H9 (cell line): Measurements from ENCODE around the gene FRYL. TPM values are rescaled to one million over a fixed set of nuclear protein-coding genes. Genes with fewer than 3 reads are reported as not detected.

Experiments used
- DNase-seq: peaks from one replicate; pipeline ENCODE4 v3.0.0-alpha.2; 2017
- H2AFZ ChIP-seq: one replicate; pipeline ENCODE4 v1.6.1; 2013; ENCODE audit warnings: mild to moderate bottlenecking, low read length, control low read depth, moderate library complexity
- H2AK5ac ChIP-seq: 2 replicates; pipeline ENCODE4 v1.6.1; 2013; ENCODE audit warnings: low read length, control low read depth, mixed read lengths; ENCODE audit not compliant: insufficient read length
- H2BK120ac ChIP-seq: one replicate; pipeline ENCODE4 v1.6.1; 2013; ENCODE audit warnings: low read depth, mild to moderate bottlenecking, low read length, control low read depth, inconsistent platforms; ENCODE audit not compliant: poor library complexity, severe bottlenecking
- H2BK12ac ChIP-seq: 2 replicates; pipeline ENCODE4 v1.6.1; 2013; ENCODE audit warnings: low read length, control low read depth, mixed read lengths, low read depth; ENCODE audit not compliant: insufficient read length
- H2BK15ac ChIP-seq: 2 replicates; pipeline ENCODE4 v1.6.1; 2013; ENCODE audit warnings: low read depth, low read length, control low read depth
- H2BK20ac ChIP-seq: one replicate; pipeline ENCODE4 v1.6.1; 2013; ENCODE audit warnings: low read depth, mild to moderate bottlenecking, low read length, control low read depth, inconsistent platforms; ENCODE audit not compliant: poor library complexity, severe bottlenecking
- H2BK5ac ChIP-seq: 2 replicates; pipeline ENCODE4 v1.6.1; 2013; ENCODE audit warnings: low read length, control low read depth, mixed read lengths; ENCODE audit not compliant: insufficient read length
- H3K14ac ChIP-seq: 2 replicates; pipeline ENCODE4 v1.6.1; 2013; ENCODE audit warnings: low read length, control low read depth; ENCODE audit not compliant: insufficient read depth
- H3K18ac ChIP-seq: 2 replicates; pipeline ENCODE4 v1.6.1; 2013; ENCODE audit warnings: low read depth, mild to moderate bottlenecking, mixed read lengths, low read length, control low read depth; ENCODE audit not compliant: insufficient read length
- H3K23ac ChIP-seq: 2 replicates; pipeline ENCODE4 v1.6.1; 2013; ENCODE audit warnings: low read length, control low read depth, mixed read lengths, low read depth; ENCODE audit not compliant: insufficient read length
- H3K23me2 ChIP-seq: 2 replicates; pipeline ENCODE4 v1.6.1; 2013; ENCODE audit warnings: low read depth, mild to moderate bottlenecking, mixed read lengths, low read length, control low read depth; ENCODE audit not compliant: insufficient read length, poor library complexity, severe bottlenecking
- H3K27ac ChIP-seq: 2 replicates; pipeline ENCODE4 v1.5.1; 2013; ENCODE audit warnings: low read length, control low read depth, mixed read lengths, low read depth; ENCODE audit not compliant: insufficient read length
- H3K27me3 ChIP-seq: 2 replicates; pipeline ENCODE4 v1.6.1; 2013; ENCODE audit warnings: low read length, control low read depth, inconsistent platforms; ENCODE audit not compliant: insufficient read depth
- H3K4ac ChIP-seq: 2 replicates; pipeline ENCODE4 v1.6.1; 2013; ENCODE audit warnings: low read depth, mild to moderate bottlenecking, control low read depth, inconsistent platforms, low read length, moderate library complexity
- H3K4me1 ChIP-seq: 2 replicates; pipeline ENCODE4 v1.6.1; 2013; ENCODE audit warnings: low read length, control low read depth, inconsistent platforms; ENCODE audit not compliant: insufficient read depth
- H3K4me2 ChIP-seq: 2 replicates; pipeline ENCODE4 v1.6.1; 2013; ENCODE audit warnings: low read length, control low read depth, mixed read lengths; ENCODE audit not compliant: insufficient read length, insufficient read depth
- H3K56ac ChIP-seq: 2 replicates; pipeline ENCODE4 v1.6.1; 2013; ENCODE audit warnings: low read depth, mild to moderate bottlenecking, mixed read lengths, low read length, control low read depth; ENCODE audit not compliant: insufficient read length
- H3K79me1 ChIP-seq: 2 replicates; pipeline ENCODE4 v1.6.1; 2013; ENCODE audit warnings: low read depth, mild to moderate bottlenecking, moderate library complexity, low read length, control low read depth, inconsistent platforms; ENCODE audit not compliant: insufficient read depth, poor library complexity, severe bottlenecking
- H3K79me2 ChIP-seq: 2 replicates; pipeline ENCODE4 v1.6.1; 2013; ENCODE audit warnings: low read length, control low read depth, inconsistent platforms; ENCODE audit not compliant: insufficient read depth
- H3K9ac ChIP-seq: 2 replicates; pipeline ENCODE4 v1.6.1; 2013; ENCODE audit warnings: low read length, control low read depth, mixed read lengths; ENCODE audit not compliant: insufficient read length; ENCODE audit errors: extremely low read depth
- H3K9me3 ChIP-seq: one replicate; pipeline ENCODE4 v1.6.1; 2013; ENCODE audit warnings: low read depth, low read length, inconsistent platforms; ENCODE audit not compliant: control insufficient read depth
- H3T11ph ChIP-seq: one replicate; pipeline ENCODE4 v1.6.1; 2013; ENCODE audit warnings: mild to moderate bottlenecking, low read length, control low read depth, inconsistent platforms
- H4K20me1 ChIP-seq: one replicate; pipeline ENCODE4 v1.6.1; 2013; ENCODE audit not compliant: control insufficient read depth, insufficient read length, insufficient read depth
- H4K5ac ChIP-seq: 2 replicates; pipeline ENCODE4 v1.6.1; 2013; ENCODE audit warnings: low read depth, mild to moderate bottlenecking, mixed read lengths, low read length, control low read depth; ENCODE audit not compliant: insufficient read length
- H4K8ac ChIP-seq: replicated peaks from 2 replicates; pipeline ENCODE4 v1.6.1; 2013; ENCODE audit warnings: low read length, control low read depth, mixed read lengths, low read depth; ENCODE audit not compliant: insufficient read length
- H4K91ac ChIP-seq: 2 replicates; pipeline ENCODE4 v1.6.1; 2013; ENCODE audit warnings: low read depth, mild to moderate bottlenecking, moderate library complexity, mixed read lengths, low read length, control low read depth; ENCODE audit not compliant: insufficient read length
- H3K27ac Mint-ChIP-seq, 3 experiments: 2 replicates in 2 of 3; 3 replicates in 1 of 3; pipeline ENCODE4 v1.8.0; 2020 to 2021; ENCODE audit warnings: mixed read lengths in 3 of 3, mild to moderate bottlenecking in 1 of 3, moderate library complexity in 1 of 3
- H3K27me3 Mint-ChIP-seq: 2 replicates; pipeline ENCODE4 v1.8.0; 2021; ENCODE audit warnings: low read depth, mild to moderate bottlenecking, moderate library complexity, mixed read lengths
- H3K36me3 Mint-ChIP-seq, 3 experiments: 2 replicates in 2 of 3; 3 replicates in 1 of 3; pipeline ENCODE4 v1.8.0; 2020 to 2021; ENCODE audit warnings: low read depth in 3 of 3, mixed read lengths in 3 of 3; ENCODE audit not compliant: insufficient read depth in 1 of 3
- H3K4me1 Mint-ChIP-seq, 2 experiments: 2 replicates each; pipeline ENCODE4 v1.8.0; 2020; ENCODE audit warnings: mixed read lengths in 2 of 2
- H3K4me3 Mint-ChIP-seq, 2 experiments: 2 replicates in 1 of 2; 3 replicates in 1 of 2; pipeline ENCODE4 v1.8.0; 2020 to 2021; ENCODE audit warnings: mild to moderate bottlenecking in 2 of 2, mixed read lengths in 2 of 2, moderate library complexity in 1 of 2
- H3K9me3 Mint-ChIP-seq, 2 experiments: 2 replicates in 1 of 2; 3 replicates in 1 of 2; pipeline ENCODE4 v1.8.0; 2020; ENCODE audit warnings: mild to moderate bottlenecking in 2 of 2, mixed read lengths in 2 of 2, moderate library complexity in 1 of 2
- CTCF ChIP-seq: fragments of 200-600 bp; sonication (generic); conservative IDR thresholded peaks from 3 replicates; pipeline ENCODE4 v1.8.0; 2021; ENCODE audit warnings: antibody characterized with exemption, mild to moderate bottlenecking
- WGBS: extraction: QIAGEN DNeasy Blood & Tissue Kit; methylation state at CpG from one replicate; pipeline ENCODE4 v1.1.7; 2013; ENCODE audit warnings: missing lambda C conversion rate, low lambda C conversion rate, mixed read lengths; ENCODE audit not compliant: insufficient read length; ENCODE audit errors: extremely low coverage; 5-methylcytosine and 5-hydroxymethylcytosine counted together
- total RNA-seq: library from RNA; stranded (reverse); gene quantifications from 2 replicates; pipeline ENCODE4 v1.2.1, GENCODE V29; 2021

FRYL gene
- total RNA-seq, 1 experiment from 2014 or later: 31.5 TPM

GRCh38 chr4:48653217-48654014 lies 126.7 kb downstream of the FRYL start:
- H3K4me1 Mint-ChIP-seq: peaks cover 12 to 13% of the 10 kb centered on the region in 2 experiments
- no peak overlapping the region for H4K5ac ChIP-seq
- no peak overlapping the region for H3K14ac ChIP-seq
- H3T11ph ChIP-seq: no peak overlapping the region
- no peaks in the 10 kb centered on the region for H3K9me3 Mint-ChIP-seq
- no peaks in the 10 kb centered on the region for H3K23me2 ChIP-seq
- H2BK5ac ChIP-seq: no peak overlapping the region
- H3K4me1 ChIP-seq: no peaks in the 10 kb centered on the region
- H3K18ac ChIP-seq: no peak overlapping the region
- H4K91ac ChIP-seq: no peak overlapping the region
- no peaks in the 10 kb centered on the region for H3K36me3 Mint-ChIP-seq
- DNase-seq: no peak
- no peak overlapping the region for H3K9ac ChIP-seq
- H3K4ac ChIP-seq: no peak overlapping the region
- H3K79me2 ChIP-seq: no peaks in the 10 kb centered on the region
- no peaks in the 10 kb centered on the region for H3K27me3 ChIP-seq
- WGBS: no CpG with 5 or more reads among the region's 8 CpGs
- no peak for TF ChIP-seq CTCF
- H4K20me1 ChIP-seq: no peaks in the 10 kb centered on the region
- H3K4me3 Mint-ChIP-seq: no peak overlapping the region
- H2BK12ac ChIP-seq: no peak overlapping the region
- no peaks in the 10 kb centered on the region for H3K79me1 ChIP-seq
- H3K27ac ChIP-seq: no peak overlapping the region
- H3K27me3 Mint-ChIP-seq: no peaks in the 10 kb centered on the region
- no peak overlapping the region for H2BK120ac ChIP-seq
- H2BK15ac ChIP-seq: no peak overlapping the region
- H3K56ac ChIP-seq: no peak overlapping the region
- no peak overlapping the region for H4K8ac ChIP-seq
- no peaks in the 10 kb centered on the region for H3K9me3 ChIP-seq
- H3K23ac ChIP-seq: no peak overlapping the region
- H3K27ac Mint-ChIP-seq: peak overlapping the region in 2 of 3 experiments; percentile 36 to 91; a peak in 1 of 7 replicates
- H2BK20ac ChIP-seq: no peak overlapping the region
- no peak overlapping the region for H2AK5ac ChIP-seq
- no peak overlapping the region for H3K4me2 ChIP-seq
- H2AFZ ChIP-seq: no peak overlapping the region
